ENCODE measurements around the gene DNM3.

The DNM3 gene

DNA sequence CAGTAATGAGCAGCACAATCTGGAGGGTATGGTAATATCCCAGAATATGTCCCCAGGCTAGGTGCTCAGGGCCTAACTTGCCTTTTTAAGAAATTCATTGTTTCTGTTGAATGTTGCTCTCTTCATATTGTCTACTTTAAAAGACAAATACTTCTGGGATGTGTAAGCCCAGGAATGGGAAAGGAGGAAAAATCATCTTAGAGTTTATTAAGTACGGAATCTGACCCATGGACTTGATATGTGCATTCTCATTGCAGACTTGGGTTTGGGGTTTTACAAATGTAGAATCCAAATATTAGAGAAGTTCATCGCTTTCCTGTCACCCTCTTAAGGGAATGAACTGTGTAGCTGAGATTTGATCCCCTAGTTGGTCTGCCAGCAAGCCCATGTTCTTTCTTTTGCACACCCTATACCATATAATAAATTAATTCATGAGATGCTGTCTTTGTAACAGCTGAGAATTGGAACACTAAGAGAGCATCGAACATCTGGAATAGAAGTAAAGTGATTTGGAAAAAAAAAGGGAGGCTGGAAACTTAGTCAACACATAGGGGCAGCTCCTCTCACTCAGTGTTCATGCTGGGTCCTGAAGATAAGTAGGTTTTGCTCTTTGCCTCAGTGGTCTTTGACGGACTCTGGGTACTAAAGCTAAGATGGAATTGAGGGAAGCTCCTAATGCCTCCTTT lies 343.4 kb downstream of the DNM3 start:
- POLR2A ChIA-PET, result no interaction called here
- Histone ChIP-seq H3K27ac (ENCODE audit: extremely low read depth, low read depth, low read length) (no peak overlapping the region), H3K4me1 (ENCODE audit: control insufficient read depth, insufficient read depth, low read length) (no peaks in the 10 kb centered on the region; the same call in 1 of the 2 replicates), H3K36me3 (ENCODE audit: control insufficient read depth in 2 of 2, insufficient read depth in 1 of 2, low read length in 2 of 2) (no peaks in the 10 kb centered on the region), H3K4me3 (ENCODE audit: low read depth, low read length) (no peak overlapping the region), H3K9me3 (ENCODE audit: control insufficient read depth, insufficient read depth, low read depth, low read length) (no peaks in the 10 kb centered on the region)
- CTCF ChIA-PET, result interaction anchor here (0.7 kb wide), 1 partner anchor 72 kb away, joined by 3 read pairs; no protein-coding TSS in a partner anchor
- no peak for TF ChIP-seq ZNF701 (tag by site-specific recombination; IDR thresholded peaks at IDR 0.05)
- no peak for TF ChIP-seq ZNF626 (tag by site-specific recombination; IDR thresholded peaks at IDR 0.05)
- no peak for TF ChIP-seq IKZF3 (tag by site-specific recombination; IDR thresholded peaks at IDR 0.05)
- TF ChIP-seq ZNF48 (tag by site-specific recombination; IDR thresholded peaks at IDR 0.05), result no peak
- no peak for TF ChIP-seq ZNF133 (tag by site-specific recombination; IDR thresholded peaks at IDR 0.05)
- no peak for TF ChIP-seq ZNF24 (tag by site-specific recombination; IDR thresholded peaks at IDR 0.05)

DNA sequence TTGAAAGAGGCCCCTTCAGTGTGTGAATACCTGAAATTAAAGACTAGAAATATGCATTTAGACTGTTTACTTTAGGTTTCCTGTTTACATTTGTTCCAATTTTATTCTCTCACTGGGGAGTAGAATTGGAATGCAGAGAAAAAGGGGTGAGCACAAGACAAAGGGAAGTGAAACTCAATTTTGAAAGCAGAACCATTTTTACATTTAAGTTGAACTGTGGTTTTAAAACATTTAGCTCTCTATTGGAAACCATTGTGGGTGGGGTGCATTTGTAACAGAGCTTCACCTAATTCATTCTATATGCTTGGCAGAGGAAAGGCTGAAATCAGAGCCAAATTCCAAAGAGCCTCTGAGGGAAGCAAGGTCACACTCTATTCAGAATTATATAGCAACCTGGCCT lies 343.9 kb downstream of the DNM3 start:
- no peaks in the 10 kb centered on the region for H3K9me3 ChIP-seq (ENCODE audit: control insufficient read depth, insufficient read depth, low read depth, low read length)
- no peaks in the 10 kb centered on the region; the same call in 1 of the 2 replicates for H3K4me1 ChIP-seq (ENCODE audit: control insufficient read depth, insufficient read depth, low read length)
- CTCF ChIA-PET, result interaction anchor here (0.6 to 0.7 kb wide), 2 partner anchors 72 to 143 kb away, joined by 3 read pairs; no protein-coding TSS in a partner anchor
- H3K36me3 ChIP-seq (ENCODE audit: control insufficient read depth in 2 of 2, insufficient read depth in 1 of 2, low read length in 2 of 2), result no peaks in the 10 kb centered on the region
- TF ChIP-seq ZNF596 (tag by site-specific recombination; IDR thresholded peaks at IDR 0.05), result no peak
- TF ChIP-seq HOXA7 (CRISPR knock-in tag; IDR thresholded peaks at IDR 0.05; ENCODE audit: borderline replicate concordance), result no peak
- no peak for TF ChIP-seq ZNF211 (tag by site-specific recombination; IDR thresholded peaks at IDR 0.05; ENCODE audit: low read depth)
- TF ChIP-seq, protein P1, sequence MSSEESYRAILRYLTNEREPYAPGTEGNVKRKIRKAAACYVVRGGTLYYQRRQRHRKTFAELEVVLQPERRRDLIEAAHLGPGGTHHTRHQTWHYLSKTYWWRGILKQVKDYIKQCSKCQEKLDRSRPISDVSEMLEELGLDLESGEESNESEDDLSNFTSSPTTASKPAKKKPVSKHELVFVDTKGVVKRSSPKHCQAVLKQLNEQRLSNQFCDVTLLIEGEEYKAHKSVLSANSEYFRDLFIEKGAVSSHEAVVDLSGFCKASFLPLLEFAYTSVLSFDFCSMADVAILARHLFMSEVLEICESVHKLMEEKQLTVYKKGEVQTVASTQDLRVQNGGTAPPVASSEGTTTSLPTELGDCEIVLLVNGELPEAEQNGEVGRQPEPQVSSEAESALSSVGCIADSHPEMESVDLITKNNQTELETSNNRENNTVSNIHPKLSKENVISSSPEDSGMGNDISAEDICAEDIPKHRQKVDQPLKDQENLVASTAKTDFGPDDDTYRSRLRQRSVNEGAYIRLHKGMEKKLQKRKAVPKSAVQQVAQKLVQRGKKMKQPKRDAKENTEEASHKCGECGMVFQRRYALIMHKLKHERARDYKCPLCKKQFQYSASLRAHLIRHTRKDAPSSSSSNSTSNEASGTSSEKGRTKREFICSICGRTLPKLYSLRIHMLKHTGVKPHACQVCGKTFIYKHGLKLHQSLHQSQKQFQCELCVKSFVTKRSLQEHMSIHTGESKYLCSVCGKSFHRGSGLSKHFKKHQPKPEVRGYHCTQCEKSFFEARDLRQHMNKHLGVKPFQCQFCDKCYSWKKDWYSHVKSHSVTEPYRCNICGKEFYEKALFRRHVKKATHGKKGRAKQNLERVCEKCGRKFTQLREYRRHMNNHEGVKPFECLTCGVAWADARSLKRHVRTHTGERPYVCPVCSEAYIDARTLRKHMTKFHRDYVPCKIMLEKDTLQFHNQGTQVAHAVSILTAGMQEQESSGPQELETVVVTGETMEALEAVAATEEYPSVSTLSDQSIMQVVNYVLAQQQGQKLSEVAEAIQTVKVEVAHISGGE (tag by site-specific recombination; conservative IDR thresholded peaks at IDR 0.05; ENCODE audit: low read depth), result no peak
- no peak for TF ChIP-seq ZNF114 (tag by site-specific recombination; IDR thresholded peaks at IDR 0.05)
- TF ChIP-seq ZBTB20 (tag by site-specific recombination; IDR thresholded peaks at IDR 0.05), result no peak
- TF ChIP-seq SCRT1 (tag by site-specific recombination; IDR thresholded peaks at IDR 0.05; ENCODE audit: borderline replicate concordance), result no peak
- TF ChIP-seq ZNF391 (tag by site-specific recombination; IDR thresholded peaks at IDR 0.05; ENCODE audit: borderline replicate concordance, low read depth), result no peak
- no peak for TF ChIP-seq ZNF292 (tag by site-specific recombination; IDR thresholded peaks at IDR 0.05; ENCODE audit: borderline replicate concordance, low read depth)
- TF ChIP-seq ZBTB8A (tag by site-specific recombination; IDR thresholded peaks at IDR 0.05), result no peak
- no peak for TF ChIP-seq ZNF610 (tag by site-specific recombination; IDR thresholded peaks at IDR 0.05; ENCODE audit: borderline replicate concordance)
- no peak for TF ChIP-seq ZNF600 (tag by site-specific recombination; IDR thresholded peaks at IDR 0.05)
- no peak for TF ChIP-seq ZNF223 (tag by site-specific recombination; IDR thresholded peaks at IDR 0.05)
- no peak for TF ChIP-seq ZNF146 (tag by site-specific recombination; IDR thresholded peaks at IDR 0.05)
- TF ChIP-seq GFI1B (tag by site-specific recombination; IDR thresholded peaks at IDR 0.05), result no peak
- no peak for TF ChIP-seq ZNF366 (tag by site-specific recombination; conservative IDR thresholded peaks at IDR 0.05)
- no peak for TF ChIP-seq ZNF426 (tag by site-specific recombination; IDR thresholded peaks at IDR 0.05)
- H3K27ac ChIP-seq (ENCODE audit: extremely low read depth, low read depth, low read length), result no peak overlapping the region
- POLR2A ChIA-PET, result no interaction called here
- H3K4me3 ChIP-seq (ENCODE audit: low read depth, low read length), result no peak overlapping the region
